Glutamatergic neuron (in vitro differentiated cells): ENCODE measurements around the gene DDX25. TPM values are rescaled to one million over a fixed set of nuclear protein-coding genes. Genes with fewer than 3 reads are reported as not detected.

Experiments
- DNase-seq: peaks from one replicate; pipeline ENCODE4 v3.0.0; 2022
- H3K27ac Mint-ChIP-seq: one replicate; pipeline ENCODE4 v1.8.0; 2020; ENCODE audit warnings: mild to moderate bottlenecking, mixed read lengths, inconsistent platforms; ENCODE audit not compliant: unreplicated experiment
- H3K27me3 Mint-ChIP-seq: one replicate; pipeline ENCODE4 v1.8.0; 2020; ENCODE audit warnings: mild to moderate bottlenecking, moderate library complexity, mixed read lengths, inconsistent platforms; ENCODE audit not compliant: unreplicated experiment
- H3K36me3 Mint-ChIP-seq: one replicate; pipeline ENCODE4 v1.8.0; 2020; ENCODE audit warnings: mild to moderate bottlenecking, mixed read lengths, inconsistent platforms; ENCODE audit not compliant: unreplicated experiment
- H3K4me1 Mint-ChIP-seq: one replicate; pipeline ENCODE4 v1.8.0; 2020; ENCODE audit warnings: mild to moderate bottlenecking, low read depth, mixed read lengths, inconsistent platforms; ENCODE audit not compliant: unreplicated experiment
- H3K4me3 Mint-ChIP-seq: one replicate; pipeline ENCODE4 v1.8.0; 2020; ENCODE audit warnings: mild to moderate bottlenecking, mixed read lengths, inconsistent platforms; ENCODE audit not compliant: unreplicated experiment
- H3K9me3 Mint-ChIP-seq: one replicate; pipeline ENCODE4 v1.8.0; 2020; ENCODE audit warnings: mild to moderate bottlenecking, moderate library complexity, mixed read lengths, inconsistent platforms; ENCODE audit not compliant: unreplicated experiment
- CTCF ChIP-seq: fragments of 200-600 bp; sonication (generic); IDR thresholded peaks from one replicate; pipeline ENCODE4 v1.5.0; 2021; ENCODE audit not compliant: partially characterized antibody, unreplicated experiment
- total RNA-seq: library from RNA; stranded (reverse); fragmentation: NEBNext Ultra II Directional; extraction: Animal tissue kit (Norgen Biotek cat#: 25700); gene quantifications from one replicate; pipeline ENCODE4 v1.2.1, GENCODE V29; 2021; ENCODE audit not compliant: unreplicated experiment

Gene DDX25
- total RNA-seq, 1 donor from 2014 or later, result 11.3 TPM

DNA sequence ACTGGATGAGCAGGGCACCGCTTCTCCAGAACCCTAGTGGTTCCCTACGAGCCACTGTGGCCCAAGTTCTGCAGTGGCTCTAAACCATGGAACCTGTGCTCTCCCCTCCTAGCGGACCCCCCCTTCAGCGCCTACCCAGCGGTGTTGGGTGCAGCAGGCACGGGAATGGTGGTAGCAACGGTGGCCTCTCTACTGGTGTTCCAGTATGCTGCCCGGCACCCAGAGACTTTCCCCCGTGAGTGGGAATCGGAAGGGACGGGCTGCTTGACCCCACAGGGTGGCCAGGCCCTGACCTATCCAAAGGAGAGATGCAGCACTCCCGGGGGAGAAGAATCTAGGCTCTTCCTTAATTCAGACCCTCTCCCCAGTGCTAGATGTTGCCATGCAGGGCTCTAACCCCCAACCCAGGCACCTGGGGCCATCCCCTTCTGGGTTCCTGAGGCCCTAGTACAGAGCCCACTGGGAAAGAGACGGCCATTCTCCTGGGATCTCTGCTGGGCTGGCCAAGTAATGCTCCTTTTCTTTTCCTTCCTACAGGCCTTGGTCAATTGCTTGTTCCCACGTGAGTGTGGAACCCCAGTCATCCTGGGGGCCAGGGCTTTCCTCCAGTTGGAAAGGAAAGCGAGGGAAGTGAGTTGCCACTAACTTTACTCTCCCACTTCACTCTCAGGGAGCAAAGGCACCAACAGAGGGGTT, 50.8 kb downstream of the DDX25 start:
- no peak for DNase-seq
- H3K4me3 Mint-ChIP-seq, result no peak overlapping the region
- peaks cover 10% of the 10 kb centered on the region for H3K36me3 Mint-ChIP-seq
- no peak for TF ChIP-seq CTCF
- peaks cover 6% of the 10 kb centered on the region for H3K27me3 Mint-ChIP-seq
- H3K27ac Mint-ChIP-seq, result no peak overlapping the region
- peaks cover 6% of the 10 kb centered on the region for H3K4me1 Mint-ChIP-seq
- H3K9me3 Mint-ChIP-seq, result peaks cover 6% of the 10 kb centered on the region

DNA sequence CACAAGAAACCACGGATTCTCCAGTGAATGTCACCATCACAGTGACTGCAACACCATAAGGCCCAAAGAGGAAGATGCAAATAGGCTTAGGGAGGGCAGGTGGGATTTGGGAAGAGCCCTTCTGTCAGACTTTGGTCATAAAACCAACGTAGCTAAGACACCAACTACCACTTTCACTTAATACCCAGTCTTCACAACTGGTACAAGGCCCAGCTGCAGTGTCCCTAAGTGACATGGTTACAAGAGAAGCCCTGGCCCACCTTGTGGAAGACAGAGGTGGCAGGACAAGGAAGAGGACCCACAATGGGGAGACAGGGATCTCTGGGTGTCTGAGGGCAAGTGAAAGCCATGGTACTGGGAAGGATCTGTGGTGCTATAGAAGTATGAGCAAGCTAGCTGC, 51.5 kb downstream of the DDX25 start:
- Mint-ChIP-seq H3K4me3 (no peak overlapping the region), H3K9me3 (peaks cover 6% of the 10 kb centered on the region), H3K27ac (no peak overlapping the region), H3K36me3 (peaks cover 10% of the 10 kb centered on the region), H3K27me3 (peaks cover 6% of the 10 kb centered on the region), H3K4me1 (peaks cover 6% of the 10 kb centered on the region)
- TF ChIP-seq CTCF, result no peak
- no peak for DNase-seq

DNA sequence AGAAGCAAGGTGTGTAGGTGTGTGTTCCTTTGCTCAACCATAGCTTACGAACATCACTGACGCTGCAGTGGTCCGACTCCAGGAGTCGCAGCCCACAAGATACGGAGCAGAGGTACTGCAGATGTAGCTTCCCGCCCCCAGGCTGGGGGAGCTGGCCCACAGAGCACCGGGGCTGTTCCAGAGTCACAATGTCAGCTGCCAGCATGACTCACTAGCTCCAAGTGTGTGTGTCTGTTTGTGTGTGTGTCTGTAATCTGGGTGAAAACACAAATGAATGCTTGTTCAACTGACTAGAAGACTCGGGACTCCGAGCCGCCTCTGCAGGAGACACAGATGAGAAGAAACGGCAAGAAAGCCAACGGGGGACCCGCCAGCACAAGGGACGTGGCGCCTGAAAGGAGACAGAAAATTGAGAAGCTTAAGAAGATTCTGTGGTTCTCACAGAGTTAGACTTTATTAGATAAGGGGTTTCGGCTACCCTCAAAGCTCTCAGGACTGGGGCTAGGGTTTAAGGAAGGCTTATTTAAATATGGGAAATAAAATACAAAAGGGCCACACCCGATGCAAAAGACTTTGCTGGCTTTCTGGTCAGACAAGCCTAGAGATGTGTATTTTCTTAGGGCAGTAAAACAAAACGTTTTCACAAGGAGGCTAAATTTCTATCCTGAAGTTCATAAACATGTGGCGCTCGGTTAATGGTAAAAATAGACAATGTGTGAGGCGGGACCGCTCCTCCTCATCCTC, 52.3 kb downstream of the DDX25 start:
- Mint-ChIP-seq H3K4me1 (peaks cover 2% of the 10 kb centered on the region), H3K36me3 (peaks cover 10% of the 10 kb centered on the region), H3K4me3 (no peak overlapping the region), H3K9me3 (peaks cover 4% of the 10 kb centered on the region), H3K27me3 (peaks cover 4% of the 10 kb centered on the region), H3K27ac (no peak overlapping the region)
- no peak for DNase-seq
- no peak for TF ChIP-seq CTCF

GRCh38 chr11:125957618-125958332, 53.5 kb downstream of the DDX25 start:
- Mint-ChIP-seq H3K27me3 (peaks cover 2% of the 10 kb centered on the region), H3K27ac (no peak overlapping the region)

More at GRCh38 chr11:125957618-125958332, 53.5 kb downstream of the DDX25 start:
- H3K4me1 Mint-ChIP-seq, result peaks cover 1% of the 10 kb centered on the region
- no peak for TF ChIP-seq CTCF
- no peak for DNase-seq
- H3K4me3 Mint-ChIP-seq, result no peak overlapping the region
- peaks cover 4% of the 10 kb centered on the region for H3K9me3 Mint-ChIP-seq
- peaks cover 14% of the 10 kb centered on the region for H3K36me3 Mint-ChIP-seq
